Stomach (tissue), 9 donors: ENCODE measurements around the gene GBX2. TPM values are rescaled to one million over a fixed set of nuclear protein-coding genes. Genes with fewer than 3 reads are reported as not detected.

Experiments used
- DNase-seq, 2 donors: peaks; one replicate each; pipeline versions ENCODE4 v3.0.0 to v3.0.0-alpha.2; 2013 to 2019
- H3K27ac ChIP-seq, 5 donors: fragments of 200-600 bp in 4 of 5; sonication (generic) in 4 of 5; one replicate each; pipeline ENCODE4 v1.5.1; 2013 to 2019; ENCODE audit warnings: mild to moderate bottlenecking in 1 of 5, moderate library complexity in 1 of 5
- H3K27me3 ChIP-seq, 3 donors: fragments of 200-600 bp; sonication (generic); one replicate each; pipeline ENCODE4 v1.5.1; 2017 to 2019; ENCODE audit warnings: mixed run types in 1 of 3
- H3K36me3 ChIP-seq, 4 donors: fragments of 200-600 bp; sonication (generic); 1 replicate in 3 of 4; 2 replicates in 1 of 4; pipeline ENCODE4 v1.5.1; 2016 to 2019
- H3K4me1 ChIP-seq, 4 donors: fragments of 200-600 bp; sonication (generic); one replicate each; pipeline ENCODE4 v1.5.1; 2016 to 2019
- H3K4me3 ChIP-seq, 4 donors: fragments of 200-600 bp; sonication (generic) in 3 of 4; one replicate each; pipeline ENCODE4 v1.5.1; 2016 to 2019; ENCODE audit warnings: mild to moderate bottlenecking in 1 of 4
- H3K9me3 ChIP-seq, 4 donors: fragments of 200-600 bp; sonication (generic); one replicate each; pipeline ENCODE4 v1.5.1; 2016 to 2019
- CTCF ChIP-seq, 7 experiments: fragments of 450-650 bp in 4 of 7; fragments of 200-600 bp in 3 of 7; sonication (generic) in 3 of 7; IDR thresholded peaks; one replicate each; pipeline ENCODE4 v1.5.1; 2016 to 2019; ENCODE audit warnings: antibody characterized with exemption in 7 of 7, control low read depth in 2 of 7, mild to moderate bottlenecking in 1 of 7
- EP300 ChIP-seq: sonication (generic); formaldehyde crosslinking; IDR thresholded peaks from one replicate; pipeline ENCODE4 v1.6.1; 2017; ENCODE audit warnings: antibody characterized with exemption
- POLR2A ChIP-seq, 4 donors: fragments of 450-650 bp; IDR thresholded peaks; one replicate each; pipeline ENCODE4 v1.6.1; 2016; ENCODE audit warnings: antibody characterized with exemption in 4 of 4, control low read depth in 2 of 4, mild to moderate bottlenecking in 1 of 4, moderate library complexity in 1 of 4
- POLR2AphosphoS5 ChIP-seq, 3 donors: sonication (generic); formaldehyde crosslinking; IDR thresholded peaks; one replicate each; pipeline ENCODE4 v1.6.1; 2016; ENCODE audit warnings: antibody characterized with exemption in 3 of 3
- WGBS, 5 donors: extraction: QIAGEN DNeasy Blood & Tissue Kit in 3 of 5; methylation state at CpG; one replicate each; pipeline versions ENCODE4 v1.1.5 to v1.1.7; 2013 to 2018; 5-methylcytosine and 5-hydroxymethylcytosine counted together
- intact Hi-C: fragments of 100-400 bp; cut with DNase I; formaldehyde crosslinking; loops from one replicate; pipeline ENCODE4 v1.15.1; 2023; ENCODE audit warnings: low total_unique reads
- polyA plus RNA-seq, 3 donors: library from polyadenylated mRNA; stranded (reverse); fragments of 200-250 nt; gene quantifications; one replicate each; pipeline ENCODE4 v1.2.3, GENCODE V29; 2013
- total RNA-seq, 5 donors: library from RNA; depleted of rRNA; stranded (reverse); fragments of >200 nt; gene quantifications; one replicate each; pipeline versions ENCODE4 v1.1.0 to v1.2.3, GENCODE V29; 2014 to 2016
- donor health status: healthy with polysubstance abuse.
- donor health status: Bipolar disorder and iron deficiency.
- donor health status: healthy.

The GBX2 gene
- total and polyA plus RNA-seq, 8 donors = 0.55 TPM; not detected in 7

- intact Hi-C loops = no loop called here
- WGBS, 5 donors = 71 to 100% (median 78%) methylated on average over 2 to 12 of the region's 12 CpGs
These were observed 6.7 kb downstream of the GBX2 start for GRCh38 chr2:236161531-236161930.

GRCh38 chr2:236161082-236161462, 7.1 kb downstream of the GBX2 start:
- TF ChIP-seq CTCF (IDR thresholded peaks at IDR 0.05) (no peak), EP300 (no peak), POLR2AphosphoS5 (IDR thresholded peaks at IDR 0.05) (no peak), POLR2A (IDR thresholded peaks at IDR 0.05) (no peak)
- intact Hi-C loops = no loop called here
- WGBS, 5 donors = 41 to 60% (median 48%) methylated on average over 12 to 15 of the region's 15 CpGs
- H3K9me3 ChIP-seq = no peaks in the 10 kb centered on the region
- no peak overlapping the region for H3K27ac ChIP-seq
- no peaks in the 10 kb centered on the region for H3K36me3 ChIP-seq
- H3K4me3 ChIP-seq = no peak overlapping the region
- H3K4me1 ChIP-seq = peaks cover 20 to 42% (median 27%) of the 10 kb centered on the region in 4 donors
- DNase-seq = no peak
- peaks cover 43 to 99% (median 79%) of the 10 kb centered on the region in 3 donors for H3K27me3 ChIP-seq

More at GRCh38 chr2:236161531-236161930, 6.7 kb downstream of the GBX2 start:
- TF ChIP-seq POLR2AphosphoS5 (IDR thresholded peaks at IDR 0.05) = no peak
- TF ChIP-seq CTCF (IDR thresholded peaks at IDR 0.05) = no peak
- no peak for TF ChIP-seq EP300
- no peak for TF ChIP-seq POLR2A (IDR thresholded peaks at IDR 0.05)
- H3K36me3 ChIP-seq = no peaks in the 10 kb centered on the region
- H3K27ac ChIP-seq = no peak overlapping the region
- H3K4me3 ChIP-seq = no peak overlapping the region
- DNase-seq = no peak
- H3K9me3 ChIP-seq = no peaks in the 10 kb centered on the region
- peaks cover 43 to 99% (median 83%) of the 10 kb centered on the region in 3 donors for H3K27me3 ChIP-seq
- H3K4me1 ChIP-seq = peaks cover 22 to 46% (median 32%) of the 10 kb centered on the region in 4 donors

GRCh38 chr2:236160366-236161081, 7.7 kb downstream of the GBX2 start:
- peaks cover 43 to 94% (median 73%) of the 10 kb centered on the region in 3 donors for H3K27me3 ChIP-seq
- peaks cover 17 to 36% (median 25%) of the 10 kb centered on the region in 4 donors for H3K4me1 ChIP-seq
- DNase-seq = no peak
- WGBS, 5 donors = 16 to 38% (median 30%) methylated on average over 12 to 22 of the region's 22 CpGs
- TF ChIP-seq POLR2AphosphoS5 (IDR thresholded peaks at IDR 0.05) (no peak), POLR2A (IDR thresholded peaks at IDR 0.05) (no peak), EP300 (no peak), CTCF (IDR thresholded peaks at IDR 0.05) (no peak)
- intact Hi-C loops = no loop called here
- no peaks in the 10 kb centered on the region for H3K36me3 ChIP-seq
- no peaks in the 10 kb centered on the region for H3K9me3 ChIP-seq
- H3K27ac ChIP-seq = no peak overlapping the region
- H3K4me3 ChIP-seq = no peak overlapping the region

- TF ChIP-seq EP300 (no peak), CTCF (IDR thresholded peaks at IDR 0.05) (no peak), POLR2A (IDR thresholded peaks at IDR 0.05) (no peak), POLR2AphosphoS5 (IDR thresholded peaks at IDR 0.05) (no peak)
- WGBS, 5 donors = 10 to 20% (median 11%) methylated on average over 13 to 33 of the region's 33 CpGs
- peaks cover 42 to 92% (median 66%) of the 10 kb centered on the region in 3 donors for H3K27me3 ChIP-seq
These were observed 8.4 kb downstream of the GBX2 start for GRCh38 chr2:236159778-236160170.

More at GRCh38 chr2:236159778-236160170, 8.4 kb downstream of the GBX2 start:
- Histone ChIP-seq H3K4me1 (peaks cover 14 to 29% (median 22%) of the 10 kb centered on the region in 4 donors), H3K27ac (no peak overlapping the region), H3K36me3 (no peaks in the 10 kb centered on the region), H3K9me3 (no peaks in the 10 kb centered on the region), H3K4me3 (no peak overlapping the region)
- intact Hi-C loops = no loop called here
- DNase-seq = no peak
